A549 (cell line): ENCODE measurements around the gene NR2E1. TPM values are rescaled to one million over a fixed set of nuclear protein-coding genes. Genes with fewer than 3 reads are reported as not detected.

Source experiments
- ATAC-seq, 2 experiments: fragments of 200-7000 bp in 1 of 2; fragments of >200 bp in 1 of 2; cut with Nextera tagmentation in 1 of 2; cut with Tn5 transposase in 1 of 2; 3 replicates each; pipeline versions ENCODE4 v1.8.0 to v1.9.1; 2018 to 2020; ENCODE audit warnings: mild to moderate bottlenecking in 1 of 2, moderate library complexity in 1 of 2
- CTCF ChIA-PET: fragments of 300-600 bp; sonication (Branson Sonifier 250); formaldehyde crosslinking; extraction: SDS; loops from one replicate; lab custom pipeline; 2021; ENCODE audit warnings: antibody characterized with exemption, inconsistent platforms; lab: Yijun Ruan, JAX
- POLR2A ChIA-PET: fragments of 350-600 bp; formaldehyde crosslinking; extraction: SDS; loops from one replicate; lab custom pipeline; 2021; ENCODE audit warnings: antibody characterized with exemption, inconsistent platforms; lab: Yijun Ruan, JAX
- DNase-seq, 2 experiments: peaks; one replicate each; pipeline versions ENCODE4 v3.0.0 to v3.0.0-alpha.2; 2011 to 2016; ENCODE audit warnings: low read depth in 1 of 2, low spot score in 1 of 2
- FAIRE-seq: peaks from 2 replicates; lab custom pipeline; 2011; peaks lifted over from hg19 to GRCh38; lab: Jason Lieb, UNC
- H3K27ac ChIP-seq, 2 experiments: fragments of >200 bp; sonication (Bioruptor Twin); formaldehyde crosslinking; 3 replicates each; pipeline ENCODE4 v1.5.1; 2016 to 2017
- H3K4me1 ChIP-seq: fragments of >200 bp; sonication (Bioruptor Twin); formaldehyde crosslinking; 3 replicates; pipeline ENCODE4 v1.6.1; 2016
- H3K4me2 ChIP-seq: fragments of >200 bp; sonication (Bioruptor Twin); formaldehyde crosslinking; 3 replicates; pipeline ENCODE4 v1.6.1; 2016
- H3K4me3 ChIP-seq: fragments of >200 bp; sonication (Bioruptor Twin); formaldehyde crosslinking; 3 replicates; pipeline ENCODE4 v1.5.1; 2016
- H3K9me3 ChIP-seq: fragments of >200 bp; sonication (Bioruptor Twin); formaldehyde crosslinking; 3 replicates; pipeline ENCODE4 v1.6.1; 2016
- E2F6 ChIP-seq: IDR thresholded peaks from 2 replicates; pipeline ENCODE4 v1.6.1; 2012; ENCODE audit warnings: low read depth, borderline replicate concordance
- EHF ChIP-seq: fragments of 250-450 bp; sonication (Bioruptor Pico); IDR thresholded peaks from 2 replicates; pipeline ENCODE4 v1.5.0; 2020; ENCODE audit warnings: mild to moderate bottlenecking
- EHMT2 ChIP-seq: fragments of 200-600 bp; sonication (generic); IDR thresholded peaks from 2 replicates; pipeline ENCODE4 v1.6.1; 2016; ENCODE audit warnings: antibody characterized with exemption, low read depth, mild to moderate bottlenecking, moderate library complexity
- EP300 ChIP-seq, 2 experiments: fragments of >200 bp; sonication (Bioruptor Twin); formaldehyde crosslinking; IDR thresholded peaks; 2 replicates in 1 of 2; 3 replicates in 1 of 2; pipeline ENCODE4 v1.6.1; 2016 to 2017
- FOSB ChIP-seq: fragments of 250-450 bp; sonication (Bioruptor Pico); IDR thresholded peaks from 2 replicates; pipeline ENCODE4 v1.5.0; 2020; ENCODE audit warnings: mild to moderate bottlenecking, moderate library complexity
- FOSL2 ChIP-seq, 2 experiments: fragments of 450-650 bp in 1 of 2; fragments of >200 bp in 1 of 2; sonication (Bioruptor Twin) in 1 of 2; formaldehyde crosslinking; IDR thresholded peaks; 2 replicates each; pipeline versions ENCODE4 v1.5.0 to v1.6.1; 2016 to 2020; ENCODE audit warnings: mild to moderate bottlenecking in 1 of 2, moderate library complexity in 1 of 2
- FOXS1 ChIP-seq: fragments of 250-450 bp; sonication (Bioruptor Pico); IDR thresholded peaks from 2 replicates; pipeline ENCODE4 v1.5.0; 2020; ENCODE audit warnings: mild to moderate bottlenecking, moderate library complexity
- GATA3 ChIP-seq: IDR thresholded peaks from 2 replicates; pipeline ENCODE4 v1.6.1; 2012; ENCODE audit warnings: borderline replicate concordance
- HOXB5 ChIP-seq: fragments of 250-450 bp; sonication (Bioruptor Pico); IDR thresholded peaks from 2 replicates; pipeline ENCODE4 v1.5.0; 2020; ENCODE audit warnings: mild to moderate bottlenecking, moderate library complexity
- JUN ChIP-seq, 2 experiments: fragments of >200 bp; sonication (Bioruptor Twin); formaldehyde crosslinking; IDR thresholded peaks; 2 replicates in 1 of 2; 3 replicates in 1 of 2; pipeline ENCODE4 v1.6.1; 2016 to 2017
- JUNB ChIP-seq: fragments of >200 bp; sonication (Bioruptor Twin); formaldehyde crosslinking; IDR thresholded peaks from 2 replicates; pipeline ENCODE4 v1.6.1; 2016
- NFE2L2 ChIP-seq: fragments of 150-350 bp; conservative IDR thresholded peaks from 2 replicates; pipeline ENCODE4 v1.6.1; 2014; ENCODE audit warnings: low read length
- NPAS2 ChIP-seq: fragments of 250-450 bp; sonication (Bioruptor Pico); IDR thresholded peaks from 2 replicates; pipeline ENCODE4 v1.8.0; 2022; ENCODE audit warnings: mild to moderate bottlenecking, moderate library complexity, borderline replicate concordance
- NR3C1 ChIP-seq: fragments of >200 bp; sonication (Bioruptor Twin); formaldehyde crosslinking; IDR thresholded peaks from 3 replicates; pipeline ENCODE4 v1.6.1; 2017
- PBX3 ChIP-seq: IDR thresholded peaks from 2 replicates; pipeline ENCODE4 v1.6.1; 2012
- RAD21 ChIP-seq, 2 experiments: fragments of >200 bp in 1 of 2; sonication (Bioruptor Twin) in 1 of 2; formaldehyde crosslinking in 1 of 2; IDR thresholded peaks in 1 of 2; conservative IDR thresholded peaks in 1 of 2; 2 replicates in 1 of 2; 3 replicates in 1 of 2; pipeline ENCODE4 v1.6.1; 2012 to 2018; ENCODE audit warnings: inconsistent platforms in 1 of 2
- RCOR1 ChIP-seq: fragments of 150-350 bp; IDR thresholded peaks from 2 replicates; pipeline ENCODE4 v1.6.1; 2014; ENCODE audit warnings: antibody characterized with exemption, low read length, low read depth
- RNF2 ChIP-seq: fragments of 200-600 bp; sonication (generic); IDR thresholded peaks from 2 replicates; pipeline ENCODE4 v1.6.1; 2016; ENCODE audit warnings: low read depth, mild to moderate bottlenecking, antibody characterized with exemption, moderate library complexity, borderline replicate concordance
- SMC3 ChIP-seq: fragments of >200 bp; sonication (Bioruptor Twin); formaldehyde crosslinking; IDR thresholded peaks from 3 replicates; pipeline ENCODE4 v1.6.1; 2018; ENCODE audit warnings: inconsistent platforms
- TFCP2L1 ChIP-seq: fragments of 250-450 bp; sonication (Bioruptor Pico); IDR thresholded peaks from 2 replicates; pipeline ENCODE4 v1.5.0; 2021; ENCODE audit warnings: mild to moderate bottlenecking
- USF2 ChIP-seq: fragments of 450-650 bp; IDR thresholded peaks from 2 replicates; pipeline ENCODE4 v1.6.1; 2014; ENCODE audit warnings: antibody characterized with exemption
- ZC3H11A ChIP-seq: fragments of 450-650 bp; IDR thresholded peaks from 2 replicates; pipeline ENCODE4 v1.6.1; 2014; ENCODE audit warnings: antibody characterized with exemption, mild to moderate bottlenecking
- ZFP36 ChIP-seq: fragments of 450-650 bp; IDR thresholded peaks from 2 replicates; pipeline ENCODE4 v1.6.1; 2014; ENCODE audit warnings: borderline replicate concordance; ENCODE audit not compliant: partially characterized antibody
- ZNF302 ChIP-seq: fragments of 250-450 bp; sonication (Bioruptor Pico); IDR thresholded peaks from 2 replicates; pipeline ENCODE4 v1.9.0; 2021; ENCODE audit warnings: inconsistent platforms, mild to moderate bottlenecking, moderate library complexity
- ZSCAN20 ChIP-seq: fragments of 250-450 bp; sonication (Bioruptor Pico); IDR thresholded peaks from 2 replicates; pipeline ENCODE4 v1.8.0; 2022; ENCODE audit warnings: mild to moderate bottlenecking, moderate library complexity
- WGBS: methylation state at CpG from one replicate; pipeline ENCODE4 v1.1.6; 2017; ENCODE audit errors: missing lambda C conversion rate; 5-methylcytosine and 5-hydroxymethylcytosine counted together
- polyA plus RNA-seq, 4 experiments: library from polyadenylated mRNA; depleted of rRNA in 3 of 4; stranded (reverse); fragments of >200 nt; fragmentation: RNase III in 1 of 4; extraction: RNeasy Plus Mini Kit Qiagen cat#74134 plus additional on column Dnase treatment in 1 of 4; gene quantifications; 2 replicates in 3 of 4; 3 replicates in 1 of 4; pipeline ENCODE4 v1.2.3, GENCODE V29; 2011 to 2017
- TF ChIP-seq, protein P1 (sequence below): fragments of >200 bp; sonication (Bioruptor Twin); formaldehyde crosslinking; IDR thresholded peaks from 3 replicates; pipeline ENCODE4 v1.6.1; 2016
- TF ChIP-seq, protein P2 (sequence below): fragments of >200 bp; sonication (Bioruptor Twin); formaldehyde crosslinking; IDR thresholded peaks from 2 replicates; pipeline ENCODE4 v1.6.1; 2016
- TF ChIP-seq, protein P3 (sequence below): fragments of 200-600 bp; sonication (generic); IDR thresholded peaks from 2 replicates; pipeline ENCODE4 v1.6.1; 2016; ENCODE audit warnings: antibody characterized with exemption, mild to moderate bottlenecking, moderate library complexity
- TF ChIP-seq, protein P4 (sequence below): IDR thresholded peaks from 2 replicates; pipeline ENCODE4 v1.6.1; 2012

NR2E1 gene
- polyA plus RNA-seq, 2 of the 4 experiments (the other 2 are of a cell fraction) = 0.03 TPM; not detected in 1

GRCh38 chr6:108175176-108175591 is 9.4 kb downstream of the NR2E1 start:
- WGBS = 74% methylated on average over 17 of the region's 22 CpGs
- Histone ChIP-seq H3K4me2 (no peak overlapping the region), H3K4me1 (no peaks in the 10 kb centered on the region), H3K27ac (no peak overlapping the region)
- DNase-seq (no peak), FAIRE-seq (no peak)
- TF ChIP-seq E2F6 (no peak), EHMT2 (no peak), ZSCAN20 (CRISPR knock-in tag) (no peak), RCOR1 (no peak), JUNB (no peak), JUN (IDR thresholded peaks at IDR 0.05) (no peak), RNF2 (no peak), HOXB5 (CRISPR knock-in tag) (no peak), NFE2L2 (no peak), ZC3H11A (no peak), FOXS1 (CRISPR knock-in tag) (no peak)
- TF ChIP-seq, protein P1, sequence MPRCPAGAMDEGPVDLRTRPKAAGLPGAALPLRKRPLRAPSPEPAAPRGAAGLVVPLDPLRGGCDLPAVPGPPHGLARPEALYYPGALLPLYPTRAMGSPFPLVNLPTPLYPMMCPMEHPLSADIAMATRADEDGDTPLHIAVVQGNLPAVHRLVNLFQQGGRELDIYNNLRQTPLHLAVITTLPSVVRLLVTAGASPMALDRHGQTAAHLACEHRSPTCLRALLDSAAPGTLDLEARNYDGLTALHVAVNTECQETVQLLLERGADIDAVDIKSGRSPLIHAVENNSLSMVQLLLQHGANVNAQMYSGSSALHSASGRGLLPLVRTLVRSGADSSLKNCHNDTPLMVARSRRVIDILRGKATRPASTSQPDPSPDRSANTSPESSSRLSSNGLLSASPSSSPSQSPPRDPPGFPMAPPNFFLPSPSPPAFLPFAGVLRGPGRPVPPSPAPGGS = no peak
- TF ChIP-seq, protein P2, sequence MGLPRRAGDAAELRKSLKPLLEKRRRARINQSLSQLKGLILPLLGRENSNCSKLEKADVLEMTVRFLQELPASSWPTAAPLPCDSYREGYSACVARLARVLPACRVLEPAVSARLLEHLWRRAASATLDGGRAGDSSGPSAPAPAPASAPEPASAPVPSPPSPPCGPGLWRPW = no peak
- TF ChIP-seq, all 56 proteins: peak for 0
- Histone ChIP-seq H3K9me3 (no peaks in the 10 kb centered on the region), H3K4me3 (no peak overlapping the region)
- ChIA-PET POLR2A (no interaction called here), CTCF (no interaction called here)
- ATAC-seq = no peak

GRCh38 chr6:108175592-108176279 is 9.9 kb downstream of the NR2E1 start:
- ATAC-seq (peak in 1 of 2 experiments; percentile 46; a peak in 1 of 6 replicates), FAIRE-seq (no peak), DNase-seq (no peak)
- Histone ChIP-seq H3K4me2 (no peak overlapping the region), H3K4me1 (no peaks in the 10 kb centered on the region), H3K4me3 (no peak overlapping the region), H3K9me3 (no peaks in the 10 kb centered on the region), H3K27ac (no peak overlapping the region)
- 66% methylated on average over 26 of the region's 38 CpGs for WGBS
- TF ChIP-seq USF2 (no peak), PBX3 (no peak), GATA3 (no peak), ZNF302 (no peak), EP300 (IDR thresholded peaks at IDR 0.05) (no peak), EHF (no peak), RAD21 (conservative IDR thresholded peaks at IDR 0.05 in 1 of 2, IDR thresholded peaks at IDR 0.05 in 1 of 2) (no peak), SMC3 (no peak), FOSB (CRISPR knock-in tag) (no peak), ZSCAN20 (CRISPR knock-in tag) (no peak), TFCP2L1 (CRISPR knock-in tag) (no peak), ZFP36 (no peak), NPAS2 (CRISPR knock-in tag) (no peak), FOSL2 (IDR thresholded peaks at IDR 0.05) (no peak), FOSL2 (CRISPR knock-in tag; IDR thresholded peaks at IDR 0.05) (no peak), E2F6 (no peak), NR3C1 (no peak)
- TF ChIP-seq, protein P3, sequence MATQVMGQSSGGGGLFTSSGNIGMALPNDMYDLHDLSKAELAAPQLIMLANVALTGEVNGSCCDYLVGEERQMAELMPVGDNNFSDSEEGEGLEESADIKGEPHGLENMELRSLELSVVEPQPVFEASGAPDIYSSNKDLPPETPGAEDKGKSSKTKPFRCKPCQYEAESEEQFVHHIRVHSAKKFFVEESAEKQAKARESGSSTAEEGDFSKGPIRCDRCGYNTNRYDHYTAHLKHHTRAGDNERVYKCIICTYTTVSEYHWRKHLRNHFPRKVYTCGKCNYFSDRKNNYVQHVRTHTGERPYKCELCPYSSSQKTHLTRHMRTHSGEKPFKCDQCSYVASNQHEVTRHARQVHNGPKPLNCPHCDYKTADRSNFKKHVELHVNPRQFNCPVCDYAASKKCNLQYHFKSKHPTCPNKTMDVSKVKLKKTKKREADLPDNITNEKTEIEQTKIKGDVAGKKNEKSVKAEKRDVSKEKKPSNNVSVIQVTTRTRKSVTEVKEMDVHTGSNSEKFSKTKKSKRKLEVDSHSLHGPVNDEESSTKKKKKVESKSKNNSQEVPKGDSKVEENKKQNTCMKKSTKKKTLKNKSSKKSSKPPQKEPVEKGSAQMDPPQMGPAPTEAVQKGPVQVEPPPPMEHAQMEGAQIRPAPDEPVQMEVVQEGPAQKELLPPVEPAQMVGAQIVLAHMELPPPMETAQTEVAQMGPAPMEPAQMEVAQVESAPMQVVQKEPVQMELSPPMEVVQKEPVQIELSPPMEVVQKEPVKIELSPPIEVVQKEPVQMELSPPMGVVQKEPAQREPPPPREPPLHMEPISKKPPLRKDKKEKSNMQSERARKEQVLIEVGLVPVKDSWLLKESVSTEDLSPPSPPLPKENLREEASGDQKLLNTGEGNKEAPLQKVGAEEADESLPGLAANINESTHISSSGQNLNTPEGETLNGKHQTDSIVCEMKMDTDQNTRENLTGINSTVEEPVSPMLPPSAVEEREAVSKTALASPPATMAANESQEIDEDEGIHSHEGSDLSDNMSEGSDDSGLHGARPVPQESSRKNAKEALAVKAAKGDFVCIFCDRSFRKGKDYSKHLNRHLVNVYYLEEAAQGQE = no peak
- TF ChIP-seq, protein P4, sequence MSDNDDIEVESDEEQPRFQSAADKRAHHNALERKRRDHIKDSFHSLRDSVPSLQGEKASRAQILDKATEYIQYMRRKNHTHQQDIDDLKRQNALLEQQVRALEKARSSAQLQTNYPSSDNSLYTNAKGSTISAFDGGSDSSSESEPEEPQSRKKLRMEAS = no peak
- CTCF ChIA-PET = interaction anchor here (1.6 kb wide), 1 partner anchor 13 kb away, joined by 5 read pairs; no protein-coding TSS in a partner anchor
- POLR2A ChIA-PET = no interaction called here
